ENCODE measurements around the gene SMIM20.

DNA sequence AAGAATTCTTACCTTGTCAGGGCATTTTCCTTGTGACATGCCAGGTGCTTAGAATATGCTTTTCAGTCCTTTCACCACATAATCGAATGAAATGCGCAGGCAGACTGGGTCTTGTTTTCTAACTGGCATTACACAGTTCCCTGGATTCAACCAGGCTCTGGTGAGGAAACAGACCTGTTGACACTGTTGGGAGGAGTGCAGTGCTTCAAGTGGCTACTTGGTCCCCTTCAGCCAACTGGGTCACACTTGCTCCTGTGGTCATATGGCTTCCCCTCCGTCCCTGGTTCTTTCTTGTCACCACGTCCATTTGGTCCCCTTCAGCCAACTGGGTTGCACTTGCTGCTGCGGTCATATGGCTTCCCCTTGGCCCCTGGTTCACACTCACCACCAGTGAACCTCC, 9.7 kb downstream of the SMIM20 start:
- TF ChIP-seq, protein P1, sequence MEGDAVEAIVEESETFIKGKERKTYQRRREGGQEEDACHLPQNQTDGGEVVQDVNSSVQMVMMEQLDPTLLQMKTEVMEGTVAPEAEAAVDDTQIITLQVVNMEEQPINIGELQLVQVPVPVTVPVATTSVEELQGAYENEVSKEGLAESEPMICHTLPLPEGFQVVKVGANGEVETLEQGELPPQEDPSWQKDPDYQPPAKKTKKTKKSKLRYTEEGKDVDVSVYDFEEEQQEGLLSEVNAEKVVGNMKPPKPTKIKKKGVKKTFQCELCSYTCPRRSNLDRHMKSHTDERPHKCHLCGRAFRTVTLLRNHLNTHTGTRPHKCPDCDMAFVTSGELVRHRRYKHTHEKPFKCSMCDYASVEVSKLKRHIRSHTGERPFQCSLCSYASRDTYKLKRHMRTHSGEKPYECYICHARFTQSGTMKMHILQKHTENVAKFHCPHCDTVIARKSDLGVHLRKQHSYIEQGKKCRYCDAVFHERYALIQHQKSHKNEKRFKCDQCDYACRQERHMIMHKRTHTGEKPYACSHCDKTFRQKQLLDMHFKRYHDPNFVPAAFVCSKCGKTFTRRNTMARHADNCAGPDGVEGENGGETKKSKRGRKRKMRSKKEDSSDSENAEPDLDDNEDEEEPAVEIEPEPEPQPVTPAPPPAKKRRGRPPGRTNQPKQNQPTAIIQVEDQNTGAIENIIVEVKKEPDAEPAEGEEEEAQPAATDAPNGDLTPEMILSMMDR (IDR thresholded peaks at IDR 0.05): no peak
- TF ChIP-seq POLR2A (IDR thresholded peaks at IDR 0.05): no peak

Measured in adrenal gland (tissue), 5 donors.